HUES48 (cell line): ENCODE measurements around the gene CREB5.

Experiments
- H3K27ac ChIP-seq: one replicate; pipeline ENCODE4 v1.7.0; 2013; ENCODE audit warnings: low read depth, low read length, inconsistent platforms
- H3K27me3 ChIP-seq: 2 replicates; pipeline ENCODE4 v1.6.1; 2013; ENCODE audit warnings: mild to moderate bottlenecking, low read length; ENCODE audit not compliant: control insufficient read depth, insufficient read depth
- H3K36me3 ChIP-seq: 2 replicates; pipeline ENCODE4 v1.6.1; 2013; ENCODE audit warnings: low read length; ENCODE audit not compliant: control insufficient read depth, insufficient read depth
- H3K4me1 ChIP-seq: 2 replicates; pipeline ENCODE4 v1.6.1; 2013; ENCODE audit warnings: mild to moderate bottlenecking, low read length; ENCODE audit not compliant: control insufficient read depth, insufficient read depth
- H3K4me3 ChIP-seq: 2 replicates; pipeline ENCODE4 v1.5.1; 2013; ENCODE audit warnings: mild to moderate bottlenecking, low read depth, low read length
- H3K9ac ChIP-seq: 2 replicates; pipeline ENCODE4 v1.6.1; 2013; ENCODE audit warnings: mild to moderate bottlenecking, low read depth, low read length, moderate library complexity
- H3K9me3 ChIP-seq: 2 replicates; pipeline ENCODE4 v1.6.1; 2013; ENCODE audit warnings: low read length; ENCODE audit not compliant: control insufficient read depth, insufficient read depth

The CREB5 gene

GRCh38 chr7:28478656-28479055 is 66.3 kb downstream of the CREB5 start:
- Histone ChIP-seq H3K36me3 (no peaks in the 10 kb centered on the region), H3K4me3 (no peak overlapping the region), H3K9me3 (no peaks in the 10 kb centered on the region), H3K4me1 (peaks cover 56% of the 10 kb centered on the region), H3K9ac (no peak overlapping the region), H3K27ac (no peak overlapping the region), H3K27me3 (no peaks in the 10 kb centered on the region)

- H3K4me1 ChIP-seq = peaks cover 60% of the 10 kb centered on the region
- H3K9me3 ChIP-seq = no peaks in the 10 kb centered on the region
- H3K9ac ChIP-seq = no peak overlapping the region
- no peak overlapping the region for H3K27ac ChIP-seq
- no peaks in the 10 kb centered on the region for H3K27me3 ChIP-seq
- no peaks in the 10 kb centered on the region for H3K36me3 ChIP-seq
- H3K4me3 ChIP-seq = no peak overlapping the region
Measured at GRCh38 chr7:28479507-28479947, 67.2 kb downstream of the CREB5 start.

- H3K27ac ChIP-seq = peak overlapping the region; percentile 8
Measured at GRCh38 chr7:28480595-28480994, 68.3 kb downstream of the CREB5 start.

GRCh38 chr7:28481091-28481926 is 69.0 kb downstream of the CREB5 start:
- Histone ChIP-seq H3K27ac (peak overlapping the region; percentile 45), H3K27me3 (no peaks in the 10 kb centered on the region), H3K4me3 (peak overlapping the region; percentile 12; the same call in 1 of the 2 replicates), H3K36me3 (no peaks in the 10 kb centered on the region), H3K9me3 (no peaks in the 10 kb centered on the region), H3K9ac (0 out of 2 replicates have a peak overlapping the region, but pooled peaks have one; percentile 36), H3K4me1 (peaks cover 65% of the 10 kb centered on the region)

More at GRCh38 chr7:28480595-28480994, 68.3 kb downstream of the CREB5 start:
- H3K4me1 ChIP-seq = peaks cover 65% of the 10 kb centered on the region
- no peaks in the 10 kb centered on the region for H3K9me3 ChIP-seq
- H3K27me3 ChIP-seq = no peaks in the 10 kb centered on the region
- H3K4me3 ChIP-seq = no peak overlapping the region
- H3K36me3 ChIP-seq = no peaks in the 10 kb centered on the region
- no peak overlapping the region for H3K9ac ChIP-seq

GRCh38 chr7:28483112-28483511 is 70.8 kb downstream of the CREB5 start:
- H3K27me3 ChIP-seq = no peaks in the 10 kb centered on the region
- peaks cover 68% of the 10 kb centered on the region for H3K4me1 ChIP-seq

GRCh38 chr7:28483908-28484605 is 71.7 kb downstream of the CREB5 start:
- Histone ChIP-seq H3K9ac (no peak overlapping the region), H3K27me3 (no peaks in the 10 kb centered on the region), H3K36me3 (no peaks in the 10 kb centered on the region), H3K4me1 (peaks cover 68% of the 10 kb centered on the region), H3K27ac (peak overlapping the region; percentile 55), H3K4me3 (no peak overlapping the region), H3K9me3 (no peaks in the 10 kb centered on the region)

More at GRCh38 chr7:28483112-28483511, 70.8 kb downstream of the CREB5 start:
- no peak overlapping the region for H3K27ac ChIP-seq
- no peaks in the 10 kb centered on the region for H3K9me3 ChIP-seq
- H3K36me3 ChIP-seq = no peaks in the 10 kb centered on the region
- no peak overlapping the region for H3K9ac ChIP-seq
- no peak overlapping the region for H3K4me3 ChIP-seq

- Histone ChIP-seq H3K27me3 (no peaks in the 10 kb centered on the region), H3K9ac (no peak overlapping the region), H3K4me1 (peaks cover 64% of the 10 kb centered on the region), H3K27ac (peak overlapping the region; percentile 55), H3K9me3 (no peaks in the 10 kb centered on the region), H3K36me3 (no peaks in the 10 kb centered on the region), H3K4me3 (no peak overlapping the region)
Measured at GRCh38 chr7:28484606-28484935, 72.3 kb downstream of the CREB5 start.

GRCh38 chr7:28487487-28487886 is 75.2 kb downstream of the CREB5 start:
- H3K9me3 ChIP-seq = no peaks in the 10 kb centered on the region
- no peak overlapping the region for H3K27ac ChIP-seq
- H3K9ac ChIP-seq = no peak overlapping the region
- H3K4me3 ChIP-seq = no peak overlapping the region
- no peaks in the 10 kb centered on the region for H3K27me3 ChIP-seq
- H3K36me3 ChIP-seq = no peaks in the 10 kb centered on the region
- peaks cover 35% of the 10 kb centered on the region for H3K4me1 ChIP-seq

- Histone ChIP-seq H3K4me3 (no peak overlapping the region), H3K9ac (no peak overlapping the region), H3K27ac (no peak overlapping the region), H3K9me3 (no peaks in the 10 kb centered on the region), H3K27me3 (no peaks in the 10 kb centered on the region), H3K36me3 (no peaks in the 10 kb centered on the region), H3K4me1 (peaks cover 27% of the 10 kb centered on the region)
Measured at GRCh38 chr7:28488061-28488791, 75.9 kb downstream of the CREB5 start.

- no peak overlapping the region for H3K4me3 ChIP-seq
- H3K27me3 ChIP-seq = no peaks in the 10 kb centered on the region
- no peak overlapping the region for H3K27ac ChIP-seq
- no peak overlapping the region for H3K9ac ChIP-seq
- peaks cover 14% of the 10 kb centered on the region for H3K4me1 ChIP-seq
- no peaks in the 10 kb centered on the region for H3K9me3 ChIP-seq
- H3K36me3 ChIP-seq = no peaks in the 10 kb centered on the region
Measured at GRCh38 chr7:28490831-28491230, 78.5 kb downstream of the CREB5 start.
